GM12878 (cell line): ENCODE results near the gene KIF9. TPM values are rescaled to one million over a fixed set of nuclear protein-coding genes. Genes with fewer than 3 reads are reported as not detected.

ENCODE experiments used
- polyA plus RNA-seq, 11 experiments: library from polyadenylated mRNA; depleted of rRNA in 4 of 11; unstranded in 6 of 11; stranded (reverse) in 5 of 11; fragments of >200 nt; fragmentation: Nextera tagmentation in 4 of 11; fragmentation: Illumina TruSeq in 1 of 11; extraction: Ambion mirVana in 4 of 11; extraction: Trizol in 1 of 11; gene quantifications; 1 replicate in 1 of 11; 2 replicates in 10 of 11; pipeline versions ENCODE4 v1.2.1 to v1.2.3, GENCODE V29; 2011 to 2016; ENCODE audit warnings: inconsistent platforms in 2 of 11, missing spikeins in 2 of 11, low read depth in 1 of 11
- small RNA-seq: library from RNA; depleted of rRNA; stranded (forward); fragments of <200 nt; gene quantifications from one replicate; pipeline ENCODE3, GENCODE V24; 2014
- total RNA-seq, 4 experiments: library from RNA; depleted of rRNA in 3 of 4; stranded (reverse); fragments of >200 nt in 3 of 4; fragmentation: Illumina TruSeq in 1 of 4; extraction: Trizol in 1 of 4; gene quantifications; 2 replicates each; pipeline versions ENCODE4 v1.2.1 to v1.2.3, GENCODE V29; 2013 to 2021

The KIF9 gene
- total and polyA plus RNA-seq, 10 of the 15 experiments (the other 5 are each of a cell fraction or from before 2014, with no cell fraction given): 3.0 to 10.2 (median 5.9) TPM

Small RNA genes within 50 kb of the gene (small RNA-seq; reads per million reads assigned to genes)
- gene SNORD13P3: 0.27 reads per million

Other genes with a start within 250 kb of the KIF9 start
- 26.8 and 30.1 TPM in 2 replicates for gene SETD2, start 118.7 kb downstream of the KIF9 start, total RNA-seq (2014; rRNA removed)
- 40.9 and 44.0 TPM in 2 replicates for gene SETD2, start 118.7 kb downstream of the KIF9 start, total RNA-seq (2014; rRNA removed; fragmentation: Illumina TruSeq; extraction: Trizol)
- 36.3 and 39.3 TPM in 2 replicates for gene SETD2, start 118.7 kb downstream of the KIF9 start, total RNA-seq (2021)
- 30.2 and 34.9 TPM in 2 replicates for gene SETD2, start 118.7 kb downstream of the KIF9 start, polyA plus RNA-seq (2011; rRNA removed)
- 44.9 and 52.2 TPM in 2 replicates for gene SETD2, start 118.7 kb downstream of the KIF9 start, polyA plus RNA-seq (2014; fragmentation: Illumina TruSeq; extraction: Trizol)
- 1 to 10 TPM; 8.4 to 8.5 TPM for gene SETD2, start 118.7 kb downstream of the KIF9 start, polyA plus RNA-seq (2014; fragmentation: Nextera tagmentation; extraction: Ambion mirVana)
- 19.1 and 22.2 TPM in 2 replicates for gene SETD2, start 118.7 kb downstream of the KIF9 start, polyA plus RNA-seq (2014; rRNA removed)
- gene SETD2, start 118.7 kb downstream of the KIF9 start, polyA plus RNA-seq (2016; fragmentation: Nextera tagmentation; extraction: Ambion mirVana): 10 to 100 TPM; 21.6 to 21.9 TPM
- gene KLHL18, start 145 bp upstream of the KIF9 start, total RNA-seq (2014; rRNA removed): 28.6 and 32.1 TPM in 2 replicates
- 22.7 and 24.0 TPM in 2 replicates for gene KLHL18, start 145 bp upstream of the KIF9 start, total RNA-seq (2014; rRNA removed; fragmentation: Illumina TruSeq; extraction: Trizol)
- 51.5 and 56.5 TPM in 2 replicates for gene KLHL18, start 145 bp upstream of the KIF9 start, total RNA-seq (2021)
- gene KLHL18, start 145 bp upstream of the KIF9 start, polyA plus RNA-seq (2011; rRNA removed): 36.7 and 61.5 TPM in 2 replicates
- gene KLHL18, start 145 bp upstream of the KIF9 start, polyA plus RNA-seq (2014; fragmentation: Illumina TruSeq; extraction: Trizol): 20.2 and 28.5 TPM in 2 replicates
- gene KLHL18, start 145 bp upstream of the KIF9 start, polyA plus RNA-seq (2014; fragmentation: Nextera tagmentation; extraction: Ambion mirVana): 10 to 100 TPM; 65.6 to 69.8 TPM
- gene KLHL18, start 145 bp upstream of the KIF9 start, polyA plus RNA-seq (2014; rRNA removed): 32.6 and 35.6 TPM in 2 replicates
- gene KLHL18, start 145 bp upstream of the KIF9 start, polyA plus RNA-seq (2016; fragmentation: Nextera tagmentation; extraction: Ambion mirVana): 10 to 100 TPM; 51.8 to 56.6 TPM
- gene PTPN23, start 98.2 kb upstream of the KIF9 start, total RNA-seq (2014; rRNA removed): 4.1 and 4.4 TPM in 2 replicates
- gene PTPN23, start 98.2 kb upstream of the KIF9 start, total RNA-seq (2014; rRNA removed; fragmentation: Illumina TruSeq; extraction: Trizol): 3.7 and 4.2 TPM in 2 replicates
- 25.4 and 28.6 TPM in 2 replicates for gene PTPN23, start 98.2 kb upstream of the KIF9 start, total RNA-seq (2021)
- 0.46 and 0.92 TPM in 2 replicates for gene PTPN23, start 98.2 kb upstream of the KIF9 start, polyA plus RNA-seq (2011; rRNA removed)
- 2.0 and 4.8 TPM in 2 replicates for gene PTPN23, start 98.2 kb upstream of the KIF9 start, polyA plus RNA-seq (2014; fragmentation: Illumina TruSeq; extraction: Trizol)
- under 1 TPM; 0.44 to 0.68 TPM for gene PTPN23, start 98.2 kb upstream of the KIF9 start, polyA plus RNA-seq (2014; fragmentation: Nextera tagmentation; extraction: Ambion mirVana)
- 6.9 and 11.9 TPM in 2 replicates for gene PTPN23, start 98.2 kb upstream of the KIF9 start, polyA plus RNA-seq (2014; rRNA removed)
- 10 to 100 TPM in 1 of 2 experiments, 1 to 10 TPM in 1; 9.8 to 10.5 TPM for gene PTPN23, start 98.2 kb upstream of the KIF9 start, polyA plus RNA-seq (2016; fragmentation: Nextera tagmentation; extraction: Ambion mirVana)
- 42.3 and 53.0 TPM in 2 replicates for gene SCAP, start 193.1 kb upstream of the KIF9 start, total RNA-seq (2014; rRNA removed)
- gene SCAP, start 193.1 kb upstream of the KIF9 start, total RNA-seq (2014; rRNA removed; fragmentation: Illumina TruSeq; extraction: Trizol): 18.1 and 21.0 TPM in 2 replicates
- 56.1 and 64.1 TPM in 2 replicates for gene SCAP, start 193.1 kb upstream of the KIF9 start, total RNA-seq (2021)
- 11.4 and 21.2 TPM in 2 replicates for gene SCAP, start 193.1 kb upstream of the KIF9 start, polyA plus RNA-seq (2011; rRNA removed)
- gene SCAP, start 193.1 kb upstream of the KIF9 start, polyA plus RNA-seq (2014; fragmentation: Illumina TruSeq; extraction: Trizol): 22.2 and 24.6 TPM in 2 replicates
- 1 to 10 TPM; 1.5 to 4.3 TPM for gene SCAP, start 193.1 kb upstream of the KIF9 start, polyA plus RNA-seq (2014; fragmentation: Nextera tagmentation; extraction: Ambion mirVana)
- gene SCAP, start 193.1 kb upstream of the KIF9 start, polyA plus RNA-seq (2014; rRNA removed): 33.5 TPM in 2 replicates
- 10 to 100 TPM; 35.2 to 38.4 TPM for gene SCAP, start 193.1 kb upstream of the KIF9 start, polyA plus RNA-seq (2016; fragmentation: Nextera tagmentation; extraction: Ambion mirVana)
- gene ELP6, start 230.9 kb upstream of the KIF9 start, total RNA-seq (2014; rRNA removed): 53.8 and 59.8 TPM in 2 replicates
- gene ELP6, start 230.9 kb upstream of the KIF9 start, total RNA-seq (2014; rRNA removed; fragmentation: Illumina TruSeq; extraction: Trizol): 43.3 and 45.2 TPM in 2 replicates
- gene ELP6, start 230.9 kb upstream of the KIF9 start, total RNA-seq (2021): 42.9 and 43.6 TPM in 2 replicates
- 52.5 and 83.3 TPM in 2 replicates for gene ELP6, start 230.9 kb upstream of the KIF9 start, polyA plus RNA-seq (2011; rRNA removed)
- gene ELP6, start 230.9 kb upstream of the KIF9 start, polyA plus RNA-seq (2014; fragmentation: Illumina TruSeq; extraction: Trizol): 33.2 and 39.5 TPM in 2 replicates
- 10 to 100 TPM; 46.4 to 51.1 TPM for gene ELP6, start 230.9 kb upstream of the KIF9 start, polyA plus RNA-seq (2014; fragmentation: Nextera tagmentation; extraction: Ambion mirVana)
- 49.3 and 64.5 TPM in 2 replicates for gene ELP6, start 230.9 kb upstream of the KIF9 start, polyA plus RNA-seq (2014; rRNA removed)
- 10 to 100 TPM; 61.6 to 64.4 TPM for gene ELP6, start 230.9 kb upstream of the KIF9 start, polyA plus RNA-seq (2016; fragmentation: Nextera tagmentation; extraction: Ambion mirVana)